ENCODE data around the gene MAP3K5. TPM values are rescaled to one million over a fixed set of nuclear protein-coding genes. Genes with fewer than 3 reads are reported as not detected.

Gene MAP3K5
- polyA plus RNA-seq, 2 donors: 5.2 to 5.6 TPM

- H3K9me3 ChIP-seq (ENCODE audit: control insufficient read depth in 2 of 2, insufficient read depth in 1 of 2, low read depth in 1 of 2, low read length in 1 of 2): no peaks in the 10 kb centered on the region
These were observed 187.3 kb downstream of the MAP3K5 start for GRCh38 chr6:136604928-136605510.

DNA sequence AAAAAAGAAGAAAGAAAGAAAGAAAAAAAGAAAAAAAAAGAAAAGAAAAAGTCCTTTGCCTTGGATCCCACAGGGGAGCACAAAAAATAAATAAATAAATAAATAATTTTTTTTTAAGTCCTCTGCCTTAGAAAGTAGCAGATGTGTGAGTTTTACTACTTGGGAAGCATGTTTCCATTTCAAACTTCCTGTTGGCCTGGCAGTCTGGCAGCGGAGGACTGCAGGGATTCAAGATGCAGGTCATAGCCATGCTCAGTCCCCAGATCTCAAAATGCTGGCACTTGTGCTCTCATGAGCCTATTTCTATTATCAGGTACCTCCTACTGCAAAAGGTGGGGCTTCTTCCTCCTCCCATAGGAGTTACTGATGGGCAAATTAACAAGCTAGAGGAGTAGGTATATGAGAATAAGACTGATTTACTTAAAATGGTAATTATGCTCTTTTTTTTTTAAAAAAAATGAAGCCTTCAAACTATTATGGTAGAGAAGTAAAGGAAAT lies 187.9 kb downstream of the MAP3K5 start:
- H3K9me3 ChIP-seq (ENCODE audit: control insufficient read depth in 2 of 2, insufficient read depth in 1 of 2, low read depth in 1 of 2, low read length in 1 of 2): no peaks in the 10 kb centered on the region
- no peak overlapping the region for H3K4me3 ChIP-seq (ENCODE audit: low read depth in 1 of 2, low read length in 2 of 2)
- H3K27me3 ChIP-seq (ENCODE audit: control insufficient read depth in 1 of 2, insufficient read depth in 2 of 2, low read length in 2 of 2): no peaks in the 10 kb centered on the region
- no peaks in the 10 kb centered on the region for H3K4me1 ChIP-seq (ENCODE audit: control insufficient read depth in 2 of 2, insufficient read depth in 2 of 2, low read length in 1 of 2)
- peaks cover 0 to 5% of the 10 kb centered on the region in 2 donors for H3K36me3 ChIP-seq (ENCODE audit: control insufficient read depth in 2 of 2, insufficient read depth in 2 of 2, low read length in 1 of 2)
- no peak overlapping the region for H3K27ac ChIP-seq (ENCODE audit: low read depth in 2 of 2, low read length in 1 of 2)
- 87 to 88% methylated on average over 1 of the region's 1 CpG for WGBS, 2 donors

More at GRCh38 chr6:136604928-136605510, 187.3 kb downstream of the MAP3K5 start:
- H3K36me3 ChIP-seq (ENCODE audit: control insufficient read depth in 2 of 2, insufficient read depth in 2 of 2, low read length in 1 of 2): peaks cover 0 to 5% of the 10 kb centered on the region in 2 donors
- H3K27me3 ChIP-seq (ENCODE audit: control insufficient read depth in 1 of 2, insufficient read depth in 2 of 2, low read length in 2 of 2): no peaks in the 10 kb centered on the region
- peaks cover 0 to 3% of the 10 kb centered on the region in 2 donors for H3K4me1 ChIP-seq (ENCODE audit: control insufficient read depth in 2 of 2, insufficient read depth in 2 of 2, low read length in 1 of 2)
- no peak overlapping the region for H3K4me3 ChIP-seq (ENCODE audit: low read depth in 1 of 2, low read length in 2 of 2)
- no peak overlapping the region for H3K27ac ChIP-seq (ENCODE audit: low read depth in 2 of 2, low read length in 1 of 2)
- WGBS, 2 donors: 75 to 84% methylated on average over 5 of the region's 5 CpGs

- Histone ChIP-seq H3K9me3 (ENCODE audit: control insufficient read depth in 2 of 2, insufficient read depth in 1 of 2, low read depth in 1 of 2, low read length in 1 of 2) (no peaks in the 10 kb centered on the region), H3K36me3 (ENCODE audit: control insufficient read depth in 2 of 2, insufficient read depth in 2 of 2, low read length in 1 of 2) (peaks cover 0 to 5% of the 10 kb centered on the region in 2 donors), H3K27ac (ENCODE audit: low read depth in 2 of 2, low read length in 1 of 2) (no peak overlapping the region), H3K4me3 (ENCODE audit: low read depth in 1 of 2, low read length in 2 of 2) (no peak overlapping the region), H3K4me1 (ENCODE audit: control insufficient read depth in 2 of 2, insufficient read depth in 2 of 2, low read length in 1 of 2) (no peaks in the 10 kb centered on the region), H3K27me3 (ENCODE audit: control insufficient read depth in 1 of 2, insufficient read depth in 2 of 2, low read length in 2 of 2) (no peaks in the 10 kb centered on the region)
- 69 to 73% methylated on average over 3 of the region's 3 CpGs for WGBS, 2 donors
These were observed 191.5 kb downstream of the MAP3K5 start for GRCh38 chr6:136600818-136601217.

GRCh38 chr6:136599329-136600011 lies 192.8 kb downstream of the MAP3K5 start:
- peaks cover 0 to 5% of the 10 kb centered on the region in 2 donors for H3K36me3 ChIP-seq (ENCODE audit: control insufficient read depth in 2 of 2, insufficient read depth in 2 of 2, low read length in 1 of 2)
- H3K27ac ChIP-seq (ENCODE audit: low read depth in 2 of 2, low read length in 1 of 2): no peak overlapping the region
- 72 to 79% methylated on average over 10 of the region's 10 CpGs for WGBS, 2 donors
- H3K27me3 ChIP-seq (ENCODE audit: control insufficient read depth in 1 of 2, insufficient read depth in 2 of 2, low read length in 2 of 2): no peaks in the 10 kb centered on the region
- no peaks in the 10 kb centered on the region for H3K9me3 ChIP-seq (ENCODE audit: control insufficient read depth in 2 of 2, insufficient read depth in 1 of 2, low read depth in 1 of 2, low read length in 1 of 2)
- H3K4me1 ChIP-seq (ENCODE audit: control insufficient read depth in 2 of 2, insufficient read depth in 2 of 2, low read length in 1 of 2): no peaks in the 10 kb centered on the region
- H3K4me3 ChIP-seq (ENCODE audit: low read depth in 1 of 2, low read length in 2 of 2): no peak overlapping the region

GRCh38 chr6:136598048-136598447 lies 194.2 kb downstream of the MAP3K5 start:
- no peaks in the 10 kb centered on the region for H3K4me1 ChIP-seq (ENCODE audit: control insufficient read depth in 2 of 2, insufficient read depth in 2 of 2, low read length in 1 of 2)
- no peaks in the 10 kb centered on the region for H3K36me3 ChIP-seq (ENCODE audit: control insufficient read depth in 2 of 2, insufficient read depth in 2 of 2, low read length in 1 of 2)
- H3K9me3 ChIP-seq (ENCODE audit: control insufficient read depth in 2 of 2, insufficient read depth in 1 of 2, low read depth in 1 of 2, low read length in 1 of 2): no peaks in the 10 kb centered on the region
- WGBS, 2 donors: 89 to 93% methylated on average over 3 of the region's 3 CpGs
- no peaks in the 10 kb centered on the region for H3K27me3 ChIP-seq (ENCODE audit: control insufficient read depth in 1 of 2, insufficient read depth in 2 of 2, low read length in 2 of 2)
- H3K4me3 ChIP-seq (ENCODE audit: low read depth in 1 of 2, low read length in 2 of 2): no peak overlapping the region
- H3K27ac ChIP-seq (ENCODE audit: low read depth in 2 of 2, low read length in 1 of 2): no peak overlapping the region

- 95 to 96% methylated on average over 8 of the region's 8 CpGs for WGBS, 2 donors
- H3K4me3 ChIP-seq (ENCODE audit: low read depth in 1 of 2, low read length in 2 of 2): no peak overlapping the region
- no peaks in the 10 kb centered on the region for H3K27me3 ChIP-seq (ENCODE audit: control insufficient read depth in 1 of 2, insufficient read depth in 2 of 2, low read length in 2 of 2)
- peaks cover 0 to 2% of the 10 kb centered on the region in 2 donors for H3K9me3 ChIP-seq (ENCODE audit: control insufficient read depth in 2 of 2, insufficient read depth in 1 of 2, low read depth in 1 of 2, low read length in 1 of 2)
- H3K4me1 ChIP-seq (ENCODE audit: control insufficient read depth in 2 of 2, insufficient read depth in 2 of 2, low read length in 1 of 2): no peaks in the 10 kb centered on the region
- peaks cover 0 to 4% of the 10 kb centered on the region in 2 donors for H3K36me3 ChIP-seq (ENCODE audit: control insufficient read depth in 2 of 2, insufficient read depth in 2 of 2, low read length in 1 of 2)
- H3K27ac ChIP-seq (ENCODE audit: low read depth in 2 of 2, low read length in 1 of 2): no peak overlapping the region
These were observed 197.6 kb downstream of the MAP3K5 start for GRCh38 chr6:136594671-136595070.

GRCh38 chr6:136593748-136594490 lies 198.4 kb downstream of the MAP3K5 start:
- 57 to 59% methylated on average over 6 of the region's 6 CpGs for WGBS, 2 donors
- Histone ChIP-seq H3K36me3 (ENCODE audit: control insufficient read depth in 2 of 2, insufficient read depth in 2 of 2, low read length in 1 of 2) (peaks cover 4 to 6% of the 10 kb centered on the region in 2 donors), H3K4me1 (ENCODE audit: control insufficient read depth in 2 of 2, insufficient read depth in 2 of 2, low read length in 1 of 2) (no peaks in the 10 kb centered on the region), H3K27ac (ENCODE audit: low read depth in 2 of 2, low read length in 1 of 2) (peak overlapping the region; percentile 11 to 33), H3K4me3 (ENCODE audit: low read depth in 1 of 2, low read length in 2 of 2) (no peak overlapping the region), H3K27me3 (ENCODE audit: control insufficient read depth in 1 of 2, insufficient read depth in 2 of 2, low read length in 2 of 2) (no peaks in the 10 kb centered on the region), H3K9me3 (ENCODE audit: control insufficient read depth in 2 of 2, insufficient read depth in 1 of 2, low read depth in 1 of 2, low read length in 1 of 2) (peaks cover 0 to 2% of the 10 kb centered on the region in 2 donors)

GRCh38 chr6:136592930-136593673 lies 199.2 kb downstream of the MAP3K5 start:
- H3K27me3 ChIP-seq (ENCODE audit: control insufficient read depth in 1 of 2, insufficient read depth in 2 of 2, low read length in 2 of 2): no peaks in the 10 kb centered on the region
- H3K27ac ChIP-seq (ENCODE audit: low read depth in 2 of 2, low read length in 1 of 2): peak overlapping the region in 1 of 2 donors; percentile 21
- no peaks in the 10 kb centered on the region for H3K4me1 ChIP-seq (ENCODE audit: control insufficient read depth in 2 of 2, insufficient read depth in 2 of 2, low read length in 1 of 2)
- no peak overlapping the region for H3K4me3 ChIP-seq (ENCODE audit: low read depth in 1 of 2, low read length in 2 of 2)
- peaks cover 0 to 2% of the 10 kb centered on the region in 2 donors for H3K9me3 ChIP-seq (ENCODE audit: control insufficient read depth in 2 of 2, insufficient read depth in 1 of 2, low read depth in 1 of 2, low read length in 1 of 2)
- peaks cover 4 to 6% of the 10 kb centered on the region in 2 donors for H3K36me3 ChIP-seq (ENCODE audit: control insufficient read depth in 2 of 2, insufficient read depth in 2 of 2, low read length in 1 of 2)
- WGBS, 2 donors: 79 to 83% methylated on average over 2 of the region's 2 CpGs

- H3K27ac ChIP-seq (ENCODE audit: low read depth in 2 of 2, low read length in 1 of 2): no peak overlapping the region
- no peaks in the 10 kb centered on the region for H3K27me3 ChIP-seq (ENCODE audit: control insufficient read depth in 1 of 2, insufficient read depth in 2 of 2, low read length in 2 of 2)
- WGBS, 2 donors: 85 to 88% methylated on average over 1 of the region's 1 CpG
- no peak overlapping the region for H3K4me3 ChIP-seq (ENCODE audit: low read depth in 1 of 2, low read length in 2 of 2)
- H3K36me3 ChIP-seq (ENCODE audit: control insufficient read depth in 2 of 2, insufficient read depth in 2 of 2, low read length in 1 of 2): peaks cover 4 to 6% of the 10 kb centered on the region in 2 donors
- peaks cover 0 to 2% of the 10 kb centered on the region in 2 donors for H3K9me3 ChIP-seq (ENCODE audit: control insufficient read depth in 2 of 2, insufficient read depth in 1 of 2, low read depth in 1 of 2, low read length in 1 of 2)
- no peaks in the 10 kb centered on the region for H3K4me1 ChIP-seq (ENCODE audit: control insufficient read depth in 2 of 2, insufficient read depth in 2 of 2, low read length in 1 of 2)
These were observed 200.7 kb downstream of the MAP3K5 start for GRCh38 chr6:136591617-136592016.

Measured in esophagus (tissue), 2 donors.